IPS-18a (cell line): ENCODE measurements around the gene CRLF2.
"Not testable (repeated sequence)": the region's sequence is repeated elsewhere in the genome, so short reads cannot be mapped to it uniquely, and the experiment has no call there.

Experiments used
- H3K27ac ChIP-seq: one replicate; pipeline ENCODE4 v1.5.1; 2013; ENCODE audit warnings: low read length
- H3K27me3 ChIP-seq: one replicate; pipeline ENCODE4 v1.6.1; 2013; ENCODE audit warnings: mild to moderate bottlenecking, low read length; ENCODE audit not compliant: control insufficient read depth, insufficient read depth
- H3K36me3 ChIP-seq: one replicate; pipeline ENCODE4 v1.6.1; 2013; ENCODE audit warnings: low read depth, low read length; ENCODE audit not compliant: control insufficient read depth
- H3K4me1 ChIP-seq: one replicate; pipeline ENCODE4 v1.6.1; 2013; ENCODE audit warnings: low read depth, low read length; ENCODE audit not compliant: control insufficient read depth
- H3K4me3 ChIP-seq: one replicate; pipeline ENCODE4 v1.5.1; 2013; ENCODE audit warnings: low read length
- H3K9ac ChIP-seq: one replicate; pipeline ENCODE4 v1.6.1; 2013; ENCODE audit warnings: mild to moderate bottlenecking, low read length, moderate library complexity
- H3K9me3 ChIP-seq: one replicate; pipeline ENCODE4 v1.6.1; 2013; ENCODE audit warnings: low read depth, low read length; ENCODE audit not compliant: control insufficient read depth

CRLF2 gene

DNA sequence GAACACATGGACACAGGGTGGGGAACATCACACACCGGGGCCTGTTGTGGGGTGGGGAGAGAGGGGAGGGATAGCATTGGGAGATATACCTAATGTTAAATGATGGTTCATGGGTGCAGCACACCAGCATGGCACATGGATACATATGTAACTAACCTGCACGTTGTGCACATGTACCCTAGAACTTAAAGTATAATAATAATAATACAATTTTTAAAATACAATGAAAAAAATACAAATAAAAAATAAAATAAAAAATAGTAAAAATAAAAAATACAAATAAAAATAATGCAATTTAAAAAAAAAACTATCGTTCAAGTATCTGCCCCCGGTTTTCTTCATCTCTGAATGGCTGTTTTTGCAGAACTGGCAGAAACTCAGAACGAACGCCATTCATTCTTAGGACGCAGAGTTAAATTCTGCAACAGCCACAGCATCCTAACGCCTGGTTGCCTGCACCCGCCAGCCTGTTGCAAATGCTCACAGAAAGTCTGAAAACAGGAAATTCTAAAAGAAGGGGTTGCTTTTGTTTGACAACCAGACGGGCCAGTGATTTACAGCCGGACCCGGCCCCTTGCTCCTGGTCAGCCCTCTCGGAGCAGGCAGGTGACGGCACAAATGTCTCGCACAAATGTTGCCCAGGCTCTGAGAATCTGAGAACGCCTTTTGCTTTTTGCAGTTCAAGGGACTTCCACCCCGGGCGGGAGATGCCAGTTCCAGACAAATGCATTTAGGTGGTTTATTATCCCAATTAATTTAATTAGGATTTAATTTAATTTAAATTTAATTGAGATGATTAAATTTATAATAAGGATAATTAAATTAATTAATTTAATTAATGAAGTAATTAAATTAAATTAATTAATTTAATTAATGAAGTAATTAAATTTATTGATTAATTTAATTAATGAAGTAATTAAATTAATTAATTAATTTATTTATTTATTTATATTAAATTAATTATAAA lies 47.8 kb downstream of the CRLF2 start:
- Histone ChIP-seq H3K9ac (no peak overlapping the region), H3K9me3 (peaks cover 8% of the 10 kb centered on the region), H3K4me1 (no peaks in the 10 kb centered on the region), H3K36me3 (no peaks in the 10 kb centered on the region), H3K27me3 (no peaks in the 10 kb centered on the region), H3K4me3 (no peak overlapping the region), H3K27ac (no peak overlapping the region)

DNA sequence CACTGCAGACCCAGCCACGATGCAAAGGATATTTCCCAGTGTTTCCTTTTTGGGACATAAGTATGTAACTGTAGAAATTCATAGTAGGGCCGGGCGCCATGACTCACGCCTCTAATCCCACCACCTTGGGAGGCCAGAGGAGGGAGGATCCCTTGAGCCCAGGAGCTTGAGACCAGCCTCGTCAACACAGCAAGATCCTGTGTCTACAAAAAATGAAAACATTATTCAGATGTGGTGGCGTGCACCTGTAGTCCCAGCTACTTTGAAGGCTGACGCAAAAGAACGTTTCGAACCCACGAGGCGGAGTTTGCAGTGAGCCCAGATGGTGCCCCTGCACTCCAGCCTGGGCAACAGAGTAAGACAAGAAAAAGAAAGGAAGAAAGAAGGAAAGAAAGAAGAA lies 49.2 kb downstream of the CRLF2 start:
- Histone ChIP-seq H3K4me3 (no peak overlapping the region), H3K4me1 (no peaks in the 10 kb centered on the region), H3K27me3 (no peaks in the 10 kb centered on the region), H3K9me3 (peaks cover 10% of the 10 kb centered on the region), H3K9ac (no peak overlapping the region), H3K36me3 (no peaks in the 10 kb centered on the region), H3K27ac (no peak overlapping the region)

DNA sequence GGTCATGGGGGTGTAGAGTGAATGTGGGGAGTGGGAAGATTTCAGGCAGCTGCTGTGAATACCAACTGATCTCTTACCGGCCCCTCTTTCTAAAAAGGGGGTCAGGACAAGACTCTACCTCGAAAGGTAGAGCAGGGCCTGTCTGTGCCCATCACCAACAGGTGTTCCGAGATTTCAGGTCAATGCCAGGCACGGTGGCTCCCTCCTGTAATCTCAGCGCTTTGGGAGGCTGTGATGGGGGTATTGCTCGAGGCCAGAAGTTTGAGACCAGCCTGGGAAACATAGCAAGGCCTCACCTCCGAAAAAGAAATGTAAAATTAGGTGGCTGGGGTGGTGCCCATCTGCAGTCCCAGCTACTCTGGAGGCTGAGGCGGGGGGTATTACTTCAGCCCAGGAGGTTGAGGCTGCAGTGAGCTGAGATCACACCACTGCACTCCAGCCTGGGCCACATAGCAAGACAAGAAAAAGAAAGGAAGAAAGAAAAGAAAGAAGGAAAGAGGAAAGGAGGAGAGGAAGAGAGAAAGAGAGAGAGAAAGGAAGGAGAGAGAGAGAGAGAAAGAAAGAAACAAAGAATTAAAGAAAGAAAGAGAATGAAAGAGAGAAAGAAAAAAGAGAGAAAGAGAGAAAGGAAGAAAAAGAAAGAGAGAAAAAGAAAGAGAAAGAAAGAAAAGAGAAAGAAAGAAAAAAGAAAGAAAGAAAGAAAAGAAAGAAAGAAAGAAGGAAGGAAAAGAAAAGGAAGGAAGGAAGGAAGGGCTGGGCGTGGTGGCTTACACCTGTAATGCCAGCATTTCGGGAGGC lies 50.1 kb downstream of the CRLF2 start:
- H3K4me3 ChIP-seq, result no peak overlapping the region
- H3K36me3 ChIP-seq, result no peaks in the 10 kb centered on the region
- H3K9me3 ChIP-seq, result peaks cover 10% of the 10 kb centered on the region
- no peak overlapping the region for H3K27ac ChIP-seq
- no peak overlapping the region for H3K9ac ChIP-seq
- H3K27me3 ChIP-seq, result no peaks in the 10 kb centered on the region
- H3K4me1 ChIP-seq, result no peaks in the 10 kb centered on the region

DNA sequence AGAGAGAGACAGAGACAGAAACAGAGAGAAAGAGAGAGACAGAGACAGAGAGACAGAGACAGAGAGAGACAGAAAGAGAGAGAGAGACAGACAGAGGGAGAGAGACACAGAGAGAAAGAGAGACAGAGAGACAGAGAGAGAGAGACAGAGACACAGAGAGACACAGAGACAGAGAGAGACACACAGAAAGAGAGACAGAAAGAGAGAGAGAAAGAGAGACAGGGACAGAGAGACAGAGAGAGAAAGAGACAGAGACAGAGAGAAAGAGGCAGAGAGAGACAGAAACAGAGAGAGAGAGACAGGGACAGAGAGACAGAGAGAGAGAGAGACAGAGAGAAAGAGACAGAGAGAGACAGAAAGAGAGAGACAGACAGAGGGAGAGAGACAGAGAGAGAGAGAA lies 52.9 kb downstream of the CRLF2 start:
- Histone ChIP-seq H3K27me3 (no peaks in the 10 kb centered on the region), H3K9ac (no peak overlapping the region), H3K36me3 (no peaks in the 10 kb centered on the region), H3K27ac (no peak overlapping the region), H3K4me3 (no peak overlapping the region), H3K9me3 (peaks cover 8% of the 10 kb centered on the region), H3K4me1 (no peaks in the 10 kb centered on the region)

DNA sequence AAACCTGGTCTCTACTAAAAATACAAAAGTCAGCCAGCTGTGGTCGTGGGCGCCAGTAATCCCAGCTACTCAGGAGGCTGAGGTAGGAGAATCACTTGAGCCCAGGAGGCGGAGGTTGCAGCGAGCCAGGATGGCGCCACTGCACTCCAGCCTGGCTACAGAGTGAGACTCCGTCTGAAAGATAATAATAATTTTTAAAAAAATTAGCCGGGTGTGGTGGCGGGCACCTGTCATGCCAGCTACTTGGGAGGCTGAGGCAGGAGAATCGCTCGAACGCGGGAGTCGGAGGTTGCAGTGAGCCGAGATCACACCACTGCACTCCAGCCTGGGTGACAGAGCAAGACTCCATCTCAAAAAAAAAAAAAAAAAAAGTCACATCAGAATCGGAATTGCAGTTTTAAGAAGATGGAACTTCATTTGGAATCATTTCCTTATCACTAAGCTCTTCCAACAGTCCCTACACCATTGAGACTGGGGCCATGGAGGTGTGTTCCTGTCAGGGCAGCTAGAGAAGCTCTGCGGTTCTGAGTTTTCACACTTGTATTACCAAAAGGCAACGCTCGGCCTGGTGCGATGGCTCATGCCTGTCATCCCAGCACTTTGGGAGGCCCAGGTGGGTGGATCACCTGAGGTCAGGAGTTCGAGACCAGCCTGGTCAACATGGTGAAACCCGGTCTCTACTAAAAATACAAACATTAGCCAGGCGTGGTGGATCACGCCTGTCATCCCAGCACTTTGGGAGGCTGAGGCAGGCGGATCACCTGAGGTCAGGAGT lies 55.6 kb downstream of the CRLF2 start:
- not testable (repeated sequence) for H3K9me3 ChIP-seq

DNA sequence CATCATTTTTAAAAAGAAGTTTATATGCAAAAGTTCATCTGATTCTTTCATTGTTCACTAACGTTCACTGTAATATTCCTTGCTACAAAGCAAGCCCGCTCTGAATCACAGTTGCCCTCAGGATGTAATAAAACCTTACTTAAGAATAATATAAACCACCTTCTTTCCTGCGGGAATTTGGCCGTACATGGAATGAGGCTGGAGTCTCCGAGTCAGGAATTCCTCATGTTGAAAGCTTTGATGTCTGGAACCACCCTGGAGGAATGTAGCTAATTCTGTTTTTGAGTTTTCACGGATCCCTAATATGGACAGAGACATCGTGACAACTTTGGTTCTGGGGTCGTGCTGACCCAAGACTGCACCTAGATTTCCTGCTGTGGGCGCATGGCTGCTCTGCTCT lies 58.5 kb downstream of the CRLF2 start:
- Histone ChIP-seq H3K9ac (no peak overlapping the region), H3K4me3 (no peak overlapping the region), H3K36me3 (no peaks in the 10 kb centered on the region), H3K27me3 (no peaks in the 10 kb centered on the region), H3K27ac (no peak overlapping the region), H3K9me3 (no peaks in the 10 kb centered on the region), H3K4me1 (no peaks in the 10 kb centered on the region)

More for the DNA sequence above, 55.6 kb downstream of the CRLF2 start:
- H3K27me3 ChIP-seq, H3K4me3 ChIP-seq, H3K9ac ChIP-seq, H3K27ac ChIP-seq, H3K36me3 ChIP-seq, H3K4me1 ChIP-seq: not testable (repeated sequence)

DNA sequence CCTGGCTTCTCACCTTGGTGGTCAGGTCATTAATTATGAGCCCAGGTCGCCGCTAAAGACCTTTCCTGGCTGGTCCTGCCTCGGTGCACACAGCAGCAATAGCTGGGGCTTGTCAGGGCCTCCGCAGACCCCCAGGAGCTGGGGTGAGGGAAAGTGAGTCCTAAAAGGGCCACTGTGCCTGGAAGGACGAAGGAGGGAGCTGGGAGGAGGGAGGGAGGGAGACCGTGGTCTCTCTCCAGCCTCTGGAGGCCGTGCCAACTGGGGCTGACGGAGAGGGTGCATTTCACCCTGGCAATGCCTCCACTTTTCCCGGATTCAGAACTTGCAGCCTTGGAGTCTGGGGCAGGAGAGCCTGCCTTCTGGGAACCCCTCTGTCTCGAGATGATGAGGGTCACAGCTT lies 60.4 kb downstream of the CRLF2 start:
- Histone ChIP-seq H3K27ac (no peak overlapping the region), H3K4me1 (no peaks in the 10 kb centered on the region), H3K9me3 (peaks cover 3% of the 10 kb centered on the region), H3K27me3 (no peaks in the 10 kb centered on the region), H3K4me3 (no peak overlapping the region), H3K9ac (no peak overlapping the region), H3K36me3 (no peaks in the 10 kb centered on the region)

DNA sequence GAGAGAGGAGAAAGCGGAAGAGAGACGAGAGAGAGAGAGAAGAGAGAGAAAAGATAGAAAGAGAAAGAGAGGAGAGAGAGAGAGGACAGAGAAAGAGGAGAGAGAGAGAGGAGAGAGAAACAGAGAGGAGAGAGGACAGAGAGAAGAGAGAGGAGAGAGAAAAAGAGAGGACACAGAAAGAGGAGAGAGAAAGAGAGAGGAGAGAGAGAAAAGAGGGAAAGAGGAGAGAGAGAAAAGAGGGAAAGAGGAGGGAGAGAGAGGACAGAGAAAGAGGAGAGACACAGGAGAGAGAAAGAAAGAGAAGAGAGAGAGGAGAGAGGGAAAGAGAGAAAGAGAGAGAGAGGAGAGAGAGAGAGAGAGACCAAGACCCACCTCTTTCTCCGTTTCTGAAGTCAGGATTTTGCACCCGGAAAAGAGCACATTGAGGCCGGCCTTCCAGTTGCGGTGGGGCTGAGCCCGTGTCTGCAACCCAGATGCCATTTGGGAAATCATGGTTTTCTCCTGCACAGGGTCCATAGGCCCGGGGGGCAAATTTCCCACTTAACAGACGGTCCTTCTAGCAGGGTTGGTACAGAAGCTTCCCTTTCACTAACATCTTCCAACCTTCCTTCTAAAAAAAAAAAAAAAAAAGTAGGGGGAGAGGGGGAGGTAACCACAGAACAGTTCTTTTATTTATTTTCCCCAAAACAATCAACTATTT lies 60.9 kb downstream of the CRLF2 start:
- Histone ChIP-seq H3K27ac (no peak overlapping the region), H3K36me3 (no peaks in the 10 kb centered on the region), H3K9me3 (peaks cover 3% of the 10 kb centered on the region), H3K4me1 (no peaks in the 10 kb centered on the region), H3K27me3 (no peaks in the 10 kb centered on the region), H3K4me3 (no peak overlapping the region), H3K9ac (no peak overlapping the region)

DNA sequence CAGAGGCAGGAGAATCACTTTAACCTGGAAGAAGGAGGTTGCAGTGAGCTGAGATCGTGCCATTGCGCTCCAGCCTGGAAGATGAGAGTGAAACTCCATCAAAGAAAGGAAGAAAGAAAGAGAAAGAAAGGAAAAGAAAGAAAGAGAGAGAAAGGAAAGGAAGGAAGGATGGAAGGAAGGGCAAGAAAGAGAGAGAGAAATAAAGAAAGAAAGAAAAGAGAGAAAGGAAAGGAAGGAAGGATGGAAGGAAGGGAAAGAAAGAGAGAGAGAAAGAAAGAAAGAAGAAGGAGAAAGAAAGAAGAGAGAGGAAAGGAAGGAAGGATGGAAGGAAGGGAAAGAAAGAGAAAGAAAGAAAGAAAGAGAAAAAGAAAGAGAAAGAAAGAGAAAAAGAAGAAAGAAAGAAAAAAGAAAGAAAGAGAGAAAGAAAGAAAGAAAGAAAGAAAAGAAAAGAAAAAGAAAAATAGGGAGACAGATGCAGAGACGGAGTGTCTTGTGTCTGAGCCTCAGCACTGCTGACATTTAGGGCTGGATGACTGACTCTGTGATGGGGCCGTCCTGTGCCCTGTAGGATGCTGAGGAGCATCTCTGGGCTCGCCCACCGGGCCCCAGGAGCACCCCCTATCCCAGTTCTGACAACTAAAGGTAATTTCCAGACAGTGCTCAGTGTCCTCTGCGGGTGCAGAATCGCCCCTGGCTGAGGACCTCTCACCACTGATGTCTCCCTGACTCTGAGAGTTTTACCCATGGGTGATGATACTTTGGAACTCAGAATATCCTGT lies 61.7 kb downstream of the CRLF2 start:
- H3K9ac ChIP-seq, result no peak overlapping the region
- H3K36me3 ChIP-seq, result no peaks in the 10 kb centered on the region
- H3K9me3 ChIP-seq, result peaks cover 3% of the 10 kb centered on the region
- no peaks in the 10 kb centered on the region for H3K4me1 ChIP-seq
- H3K27ac ChIP-seq, result no peak overlapping the region
- no peak overlapping the region for H3K4me3 ChIP-seq
- H3K27me3 ChIP-seq, result no peaks in the 10 kb centered on the region

DNA sequence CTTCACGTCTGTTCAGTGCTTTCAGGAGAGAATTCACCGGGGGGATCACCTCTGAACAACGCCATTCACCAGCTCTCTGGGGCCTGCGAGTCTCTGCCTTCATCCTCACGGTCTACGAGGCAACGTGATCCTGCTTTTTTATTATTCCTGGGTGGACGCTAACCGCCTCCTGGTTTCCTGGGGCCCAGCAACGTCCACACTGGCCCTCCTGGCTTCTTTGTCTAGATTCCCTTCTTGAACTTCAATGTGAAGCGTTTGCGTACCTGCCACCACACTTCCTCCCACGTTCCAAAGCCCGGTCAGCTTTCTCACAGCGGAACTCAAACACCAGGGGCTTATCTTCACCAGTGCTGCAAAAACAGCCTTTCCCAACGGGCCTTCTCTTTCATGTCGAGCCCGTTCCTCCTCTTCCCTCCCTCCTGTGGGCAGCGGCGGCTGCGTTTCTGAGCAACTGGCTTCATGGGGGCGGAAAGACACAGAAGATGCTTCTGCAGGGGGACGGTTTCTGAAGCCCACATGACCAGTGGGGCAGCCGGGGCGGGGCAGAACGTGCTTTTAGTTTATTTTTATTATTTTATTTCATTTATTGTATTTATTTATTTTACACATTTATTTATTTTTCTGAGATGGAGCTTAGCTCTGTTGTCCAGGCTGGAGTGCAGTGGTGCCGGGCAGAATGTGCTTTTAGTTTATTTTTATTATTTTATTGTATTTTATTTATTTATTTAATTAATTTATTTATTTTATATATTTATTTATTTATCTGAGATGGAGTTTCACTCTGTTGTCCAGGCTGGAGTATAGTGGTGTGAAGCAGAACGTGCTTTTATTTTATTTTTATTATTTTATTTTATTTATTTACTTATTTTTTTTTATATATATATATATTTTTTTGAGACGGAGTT lies 64.6 kb downstream of the CRLF2 start:
- Histone ChIP-seq H3K4me3 (no peak overlapping the region), H3K4me1 (no peaks in the 10 kb centered on the region), H3K9me3 (peaks cover 3% of the 10 kb centered on the region), H3K9ac (no peak overlapping the region), H3K27ac (no peak overlapping the region), H3K27me3 (no peaks in the 10 kb centered on the region), H3K36me3 (no peaks in the 10 kb centered on the region)
